Stimulated activated naive CD8-positive, alpha-beta T cell treated with anti-CD3 and anti-CD28 coated beads, Interleukin-15, Interleukin-2, amounts not matched to agents 100 ng/mL and 50 ng/mL, for 24 hours (primary cell): ENCODE data around the gene RNF31.

Experiments
- H3K27ac Mint-ChIP-seq: one replicate; pipeline ENCODE4 v1.8.0; 2021; ENCODE audit warnings: mild to moderate bottlenecking, mixed read lengths
- H3K27me3 Mint-ChIP-seq: one replicate; pipeline ENCODE4 v1.8.0; 2021; ENCODE audit warnings: mixed read lengths
- H3K36me3 Mint-ChIP-seq: one replicate; pipeline ENCODE4 v1.8.0; 2021; ENCODE audit warnings: low read depth, mixed read lengths
- H3K4me1 Mint-ChIP-seq: one replicate; pipeline ENCODE4 v1.8.0; 2021; ENCODE audit warnings: low read depth, mixed read lengths
- H3K4me3 Mint-ChIP-seq: one replicate; pipeline ENCODE4 v1.8.0; 2021; ENCODE audit warnings: mild to moderate bottlenecking, mixed read lengths
- H3K9me3 Mint-ChIP-seq: one replicate; pipeline ENCODE4 v1.8.0; 2021; ENCODE audit warnings: mixed read lengths

Gene RNF31

GRCh38 chr14:24177891-24178290 lies 30.6 kb downstream of the RNF31 start:
- Mint-ChIP-seq H3K4me3 (no peak overlapping the region), H3K27ac (no peak overlapping the region), H3K4me1 (peaks cover 3% of the 10 kb centered on the region), H3K36me3 (peaks cover 55% of the 10 kb centered on the region), H3K9me3 (no peaks in the 10 kb centered on the region), H3K27me3 (no peaks in the 10 kb centered on the region)

- Mint-ChIP-seq H3K27me3 (no peaks in the 10 kb centered on the region), H3K27ac (peak overlapping the region; percentile 38), H3K9me3 (no peaks in the 10 kb centered on the region), H3K4me1 (peaks cover 3% of the 10 kb centered on the region), H3K4me3 (no peak overlapping the region), H3K36me3 (peaks cover 54% of the 10 kb centered on the region)
These were observed 31.3 kb downstream of the RNF31 start for GRCh38 chr14:24178399-24179178.

- peak overlapping the region; percentile 71 for H3K27ac Mint-ChIP-seq
- H3K27me3 Mint-ChIP-seq: no peaks in the 10 kb centered on the region
- H3K4me3 Mint-ChIP-seq: peak overlapping the region; percentile 13
- H3K9me3 Mint-ChIP-seq: no peaks in the 10 kb centered on the region
- peaks cover 3% of the 10 kb centered on the region for H3K4me1 Mint-ChIP-seq
- H3K36me3 Mint-ChIP-seq: peaks cover 52% of the 10 kb centered on the region
These were observed 32.1 kb downstream of the RNF31 start for GRCh38 chr14:24179294-24179960.

- Mint-ChIP-seq H3K36me3 (peaks cover 50% of the 10 kb centered on the region), H3K27me3 (no peaks in the 10 kb centered on the region), H3K27ac (peak overlapping the region; percentile 71), H3K4me3 (peak overlapping the region; percentile 13), H3K4me1 (peaks cover 3% of the 10 kb centered on the region), H3K9me3 (no peaks in the 10 kb centered on the region)
These were observed 32.9 kb downstream of the RNF31 start for GRCh38 chr14:24179961-24180796.

- Mint-ChIP-seq H3K36me3 (peaks cover 56% of the 10 kb centered on the region), H3K4me3 (no peak overlapping the region)
These were observed 34.2 kb downstream of the RNF31 start for GRCh38 chr14:24181371-24182077.

GRCh38 chr14:24182110-24182882 lies 35.0 kb downstream of the RNF31 start:
- Mint-ChIP-seq H3K27me3 (no peaks in the 10 kb centered on the region), H3K4me1 (peaks cover 9% of the 10 kb centered on the region), H3K4me3 (no peak overlapping the region), H3K9me3 (no peaks in the 10 kb centered on the region), H3K36me3 (peaks cover 57% of the 10 kb centered on the region), H3K27ac (peak overlapping the region; percentile 65)

More at GRCh38 chr14:24181371-24182077, 34.2 kb downstream of the RNF31 start:
- Mint-ChIP-seq H3K4me1 (peaks cover 3% of the 10 kb centered on the region), H3K27me3 (no peaks in the 10 kb centered on the region), H3K9me3 (no peaks in the 10 kb centered on the region), H3K27ac (no peak overlapping the region)

GRCh38 chr14:24183014-24183481 lies 35.8 kb downstream of the RNF31 start:
- Mint-ChIP-seq H3K36me3 (peaks cover 63% of the 10 kb centered on the region), H3K27ac (no peak overlapping the region), H3K4me3 (no peak overlapping the region), H3K4me1 (peaks cover 16% of the 10 kb centered on the region), H3K9me3 (no peaks in the 10 kb centered on the region), H3K27me3 (no peaks in the 10 kb centered on the region)

- no peak overlapping the region for H3K4me3 Mint-ChIP-seq
- H3K36me3 Mint-ChIP-seq: peaks cover 57% of the 10 kb centered on the region
- peaks cover 23% of the 10 kb centered on the region for H3K4me1 Mint-ChIP-seq
- no peaks in the 10 kb centered on the region for H3K27me3 Mint-ChIP-seq
- H3K27ac Mint-ChIP-seq: no peak overlapping the region
- no peaks in the 10 kb centered on the region for H3K9me3 Mint-ChIP-seq
These were observed 37.0 kb downstream of the RNF31 start for GRCh38 chr14:24184104-24184970.

GRCh38 chr14:24185026-24185425 lies 37.7 kb downstream of the RNF31 start:
- no peak overlapping the region for H3K4me3 Mint-ChIP-seq
- H3K27ac Mint-ChIP-seq: no peak overlapping the region
- H3K4me1 Mint-ChIP-seq: peaks cover 27% of the 10 kb centered on the region
- no peaks in the 10 kb centered on the region for H3K9me3 Mint-ChIP-seq
- no peaks in the 10 kb centered on the region for H3K27me3 Mint-ChIP-seq
- peaks cover 54% of the 10 kb centered on the region for H3K36me3 Mint-ChIP-seq

GRCh38 chr14:24185741-24186140 lies 38.4 kb downstream of the RNF31 start:
- Mint-ChIP-seq H3K27ac (peak overlapping the region; percentile 55), H3K27me3 (no peaks in the 10 kb centered on the region), H3K4me3 (no peak overlapping the region), H3K9me3 (no peaks in the 10 kb centered on the region), H3K4me1 (peaks cover 32% of the 10 kb centered on the region), H3K36me3 (peaks cover 57% of the 10 kb centered on the region)

GRCh38 chr14:24186831-24187538 lies 39.7 kb downstream of the RNF31 start:
- H3K27me3 Mint-ChIP-seq: no peaks in the 10 kb centered on the region
- peaks cover 54% of the 10 kb centered on the region for H3K36me3 Mint-ChIP-seq
- no peaks in the 10 kb centered on the region for H3K9me3 Mint-ChIP-seq
- H3K27ac Mint-ChIP-seq: peak overlapping the region; percentile 59
- H3K4me3 Mint-ChIP-seq: peak overlapping the region; percentile 90
- peaks cover 34% of the 10 kb centered on the region for H3K4me1 Mint-ChIP-seq

- peaks cover 53% of the 10 kb centered on the region for H3K36me3 Mint-ChIP-seq
- H3K9me3 Mint-ChIP-seq: no peaks in the 10 kb centered on the region
- H3K27ac Mint-ChIP-seq: peak overlapping the region; percentile 95
- H3K27me3 Mint-ChIP-seq: no peaks in the 10 kb centered on the region
- peaks cover 39% of the 10 kb centered on the region for H3K4me1 Mint-ChIP-seq
- peak overlapping the region; percentile 90 for H3K4me3 Mint-ChIP-seq
These were observed 40.2 kb downstream of the RNF31 start for GRCh38 chr14:24187539-24187915.
